HCT116 (cell line): ENCODE data around the gene BST1. TPM values are rescaled to one million over a fixed set of nuclear protein-coding genes. Genes with fewer than 3 reads are reported as not detected.

ENCODE experiments used
- ATAC-seq: fragments of 200-7000 bp; cut with Tn5 transposase; 2 replicates; pipeline ENCODE4 v1.9.1; 2020; ENCODE audit warnings: mild to moderate bottlenecking, moderate library complexity
- BruUV-seq: library from RNA; stranded (reverse); fragments of 400-500 nt; replicated peaks from 2 replicates; lab custom pipeline; 2021; lab: Mats Ljungman, UMichigan
- CTCF ChIA-PET: fragments of 300-600 bp; sonication (Branson Sonifier 250); formaldehyde crosslinking; loops from one replicate; lab custom pipeline; 2021; ENCODE audit warnings: antibody characterized with exemption; lab: Charles Lee
- POLR2A ChIA-PET: fragments of 300-600, 350-600 bp; sonication (Branson Sonifier 250); formaldehyde crosslinking; loops from one replicate; lab custom pipeline; 2021; ENCODE audit warnings: antibody characterized with exemption; lab: Charles Lee
- RAD21 ChIA-PET, 2 experiments: fragments of 300-600 bp; sonication (Branson Sonifier 250); formaldehyde crosslinking; loops; one replicate each; lab custom pipeline; 2023; ENCODE audit warnings: low total read pairs in 2 of 2; ENCODE audit not compliant: uncharacterized antibody in 2 of 2, unreplicated experiment in 2 of 2, low non-redundant PET in 1 of 2; lab: Charles Lee
- DNase-seq: peaks from one replicate; pipeline ENCODE4 v3.0.0-alpha.2; 2010; ENCODE audit warnings: low read depth, low spot score
- H2AFZ ChIP-seq: fragments of 200-600 bp; shearing (Covaris generic), sonication (generic); 2 replicates; pipeline ENCODE4 v1.6.1; 2017; ENCODE audit warnings: low read depth, mixed run types, mixed read lengths, antibody characterized with exemption, low read length; ENCODE audit not compliant: poor library complexity, severe bottlenecking
- H3K27ac ChIP-seq: 2 replicates; pipeline ENCODE4 v1.5.1; 2012; ENCODE audit warnings: low read depth, low read length
- H3K27me3 ChIP-seq: fragments of 200-600 bp; sonication (generic); 2 replicates; pipeline ENCODE4 v1.6.1; 2016; ENCODE audit warnings: mixed run types, low read length, mixed read lengths; ENCODE audit not compliant: insufficient read depth
- H3K36me3 ChIP-seq, 2 experiments: fragments of 200-500 bp in 1 of 2; fragments of 200-600 bp in 1 of 2; sonication (Bioruptor generic) in 1 of 2; sonication (generic) in 1 of 2; 2 replicates each; pipeline versions ENCODE4 v1.5.1 to v1.6.1; 2014 to 2016; ENCODE audit warnings: low read length in 2 of 2, inconsistent platforms in 1 of 2, mixed read lengths in 1 of 2, mixed run types in 1 of 2; ENCODE audit not compliant: insufficient read depth in 2 of 2, control insufficient read depth in 1 of 2
- H3K4me1 ChIP-seq, 2 experiments: fragments of 200-600 bp in 1 of 2; sonication (generic) in 1 of 2; 2 replicates each; pipeline versions ENCODE4 v1.5.1 to v1.6.1; 2012 to 2017; ENCODE audit warnings: low read length in 2 of 2, inconsistent platforms in 1 of 2, mild to moderate bottlenecking in 1 of 2, mixed read lengths in 1 of 2, mixed run types in 1 of 2, moderate library complexity in 1 of 2; ENCODE audit not compliant: insufficient read depth in 2 of 2, control insufficient read depth in 1 of 2
- H3K4me2 ChIP-seq: fragments of 200-600 bp; sonication (generic); 2 replicates; pipeline ENCODE4 v1.6.1; 2017; ENCODE audit warnings: mixed run types, low read length, mixed read lengths
- H3K4me3 ChIP-seq, 2 experiments: fragments of 200-600 bp in 1 of 2; sonication (generic) in 1 of 2; replicated peaks in 1 of 2; 2 replicates each; pipeline ENCODE4 v1.5.1; 2011 to 2016; ENCODE audit warnings: low read length in 2 of 2, control low read depth in 1 of 2, low read depth in 1 of 2, mild to moderate bottlenecking in 1 of 2, mixed read lengths in 1 of 2, mixed run types in 1 of 2
- H3K79me2 ChIP-seq: fragments of 200-600 bp; sonication (generic); 2 replicates; pipeline ENCODE4 v1.6.1; 2017; ENCODE audit warnings: mild to moderate bottlenecking, mixed run types, low read length, moderate library complexity, mixed read lengths; ENCODE audit not compliant: insufficient read depth
- H3K9ac ChIP-seq: fragments of 200-600 bp; sonication (generic); 2 replicates; pipeline ENCODE4 v1.6.1; 2016; ENCODE audit warnings: low read length, mixed read lengths
- H3K9me2 ChIP-seq: fragments of 200-600 bp; sonication (generic), shearing (Covaris generic); 2 replicates; pipeline ENCODE4 v1.6.1; 2017; ENCODE audit warnings: mixed run types, mild to moderate bottlenecking, moderate library complexity; ENCODE audit not compliant: insufficient read depth
- H3K9me3 ChIP-seq, 2 experiments: fragments of 200-500 bp in 1 of 2; fragments of 200-600 bp in 1 of 2; sonication (Bioruptor generic) in 1 of 2; sonication (generic) in 1 of 2; 2 replicates each; pipeline ENCODE4 v1.6.1; 2014 to 2017; ENCODE audit warnings: low read length in 2 of 2, mixed read lengths in 2 of 2, inconsistent platforms in 1 of 2, low read depth in 1 of 2, mild to moderate bottlenecking in 1 of 2, mixed run types in 1 of 2, moderate library complexity in 1 of 2; ENCODE audit not compliant: control insufficient read depth in 1 of 2, insufficient read depth in 1 of 2
- H4K20me1 ChIP-seq: fragments of 200-600 bp; sonication (generic), shearing (Covaris generic); 2 replicates; pipeline ENCODE4 v1.6.1; 2017; ENCODE audit warnings: mixed run types, mild to moderate bottlenecking, moderate library complexity; ENCODE audit not compliant: insufficient read depth
- ATF3 ChIP-seq: IDR thresholded peaks from 2 replicates; pipeline ENCODE4 v1.6.1; 2012
- EGR1 ChIP-seq: IDR thresholded peaks from 2 replicates; pipeline ENCODE4 v1.6.1; 2012; ENCODE audit warnings: low read depth
- ELF1 ChIP-seq: IDR thresholded peaks from 2 replicates; pipeline ENCODE4 v1.6.1; 2012; ENCODE audit warnings: low read depth, borderline replicate concordance
- EZH2phosphoT487 ChIP-seq: fragments of 200-600 bp; IDR thresholded peaks from 2 replicates; pipeline ENCODE4 v1.6.1; 2018; ENCODE audit warnings: antibody characterized with exemption, borderline replicate concordance
- JUND ChIP-seq: IDR thresholded peaks from 2 replicates; pipeline ENCODE4 v1.6.1; 2012
- POLR2A ChIP-seq: IDR thresholded peaks from 2 replicates; pipeline ENCODE4 v1.7.0; 2011; ENCODE audit warnings: borderline replicate concordance; ENCODE audit not compliant: insufficient read depth, insufficient read length; ENCODE audit errors: extremely low read depth
- POLR2AphosphoS5 ChIP-seq: IDR thresholded peaks from 2 replicates; pipeline ENCODE4 v1.6.1; 2011; ENCODE audit warnings: mild to moderate bottlenecking, low read depth, low read length, moderate library complexity
- SP1 ChIP-seq: IDR thresholded peaks from 2 replicates; pipeline ENCODE4 v1.6.1; 2012; ENCODE audit warnings: low read depth
- SRF ChIP-seq: IDR thresholded peaks from 2 replicates; pipeline ENCODE4 v1.6.1; 2012; ENCODE audit warnings: low read depth
- TCF7L2 ChIP-seq: IDR thresholded peaks from 2 replicates; pipeline ENCODE4 v1.7.0; 2011; ENCODE audit warnings: borderline replicate concordance, inconsistent platforms; ENCODE audit not compliant: insufficient read depth, insufficient read length; ENCODE audit errors: extremely low read depth
- YY1 ChIP-seq: IDR thresholded peaks from 2 replicates; pipeline ENCODE4 v1.6.1; 2011; ENCODE audit warnings: low read length, low read depth, moderate library complexity, mild to moderate bottlenecking; ENCODE audit not compliant: insufficient replicate concordance; ENCODE audit errors: extremely low read depth
- ZBTB33 ChIP-seq: IDR thresholded peaks from 2 replicates; pipeline ENCODE4 v1.6.1; 2011; ENCODE audit warnings: mild to moderate bottlenecking, low read length, moderate library complexity; ENCODE audit not compliant: insufficient replicate concordance; ENCODE audit errors: extremely low read depth
- intact Hi-C: fragments of 100-400 bp; cut with micrococcal nuclease; formaldehyde crosslinking; loops from 2 replicates; pipeline ENCODE4 v1.10.0; 2022
- total RNA-seq: library from RNA; stranded (reverse); gene quantifications from one replicate; pipeline ENCODE4 v1.2.1, GENCODE V29; 2021; ENCODE audit not compliant: unreplicated experiment

The BST1 gene
- total RNA-seq, 1 experiment from 2014 or later = 0.44 TPM

DNA sequence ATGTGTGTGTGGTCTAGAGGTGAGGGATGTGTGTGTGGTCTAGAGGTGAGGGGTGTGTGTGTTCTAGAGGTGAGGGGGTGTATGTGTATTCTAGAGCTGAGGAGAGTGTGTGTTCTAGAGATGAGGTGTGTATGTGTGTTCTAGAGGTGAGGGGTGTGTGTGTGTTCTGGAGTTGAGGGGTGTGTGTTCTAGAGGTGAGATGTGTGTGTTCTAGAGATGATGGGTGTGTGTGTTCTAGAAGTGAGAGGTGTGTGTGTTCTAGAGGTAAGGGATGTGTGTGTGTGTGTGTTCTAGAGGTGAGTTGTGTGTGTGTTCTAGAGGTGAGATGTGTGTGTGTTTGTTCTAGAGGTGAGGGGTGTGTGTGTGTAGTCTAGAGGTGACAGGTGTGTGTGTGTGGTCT is 1.3 kb downstream of the BST1 start:
- intact Hi-C loops = no loop called here
- no peaks in the 10 kb centered on the region for H4K20me1 ChIP-seq
- no peaks in the 10 kb centered on the region for H3K9me3 ChIP-seq
- ChIA-PET CTCF (no interaction called here), RAD21 (no interaction called here), POLR2A (no interaction called here)
- H3K4me3 ChIP-seq = no peak overlapping the region
- H3K9me2 ChIP-seq = no peaks in the 10 kb centered on the region
- no TSS peak for BruUV-seq
- no peak overlapping the region for H3K27ac ChIP-seq
- no peaks in the 10 kb centered on the region for H3K27me3 ChIP-seq
- H3K36me3 ChIP-seq = no peaks in the 10 kb centered on the region
- H3K4me2 ChIP-seq = no peak overlapping the region
- H2AFZ ChIP-seq = no peak overlapping the region
- no peaks in the 10 kb centered on the region for H3K4me1 ChIP-seq
- TF ChIP-seq POLR2AphosphoS5 = no peak
- DNase-seq (no peak), ATAC-seq (no peak)
- H3K9ac ChIP-seq = no peak overlapping the region
- no peaks in the 10 kb centered on the region for H3K79me2 ChIP-seq

DNA sequence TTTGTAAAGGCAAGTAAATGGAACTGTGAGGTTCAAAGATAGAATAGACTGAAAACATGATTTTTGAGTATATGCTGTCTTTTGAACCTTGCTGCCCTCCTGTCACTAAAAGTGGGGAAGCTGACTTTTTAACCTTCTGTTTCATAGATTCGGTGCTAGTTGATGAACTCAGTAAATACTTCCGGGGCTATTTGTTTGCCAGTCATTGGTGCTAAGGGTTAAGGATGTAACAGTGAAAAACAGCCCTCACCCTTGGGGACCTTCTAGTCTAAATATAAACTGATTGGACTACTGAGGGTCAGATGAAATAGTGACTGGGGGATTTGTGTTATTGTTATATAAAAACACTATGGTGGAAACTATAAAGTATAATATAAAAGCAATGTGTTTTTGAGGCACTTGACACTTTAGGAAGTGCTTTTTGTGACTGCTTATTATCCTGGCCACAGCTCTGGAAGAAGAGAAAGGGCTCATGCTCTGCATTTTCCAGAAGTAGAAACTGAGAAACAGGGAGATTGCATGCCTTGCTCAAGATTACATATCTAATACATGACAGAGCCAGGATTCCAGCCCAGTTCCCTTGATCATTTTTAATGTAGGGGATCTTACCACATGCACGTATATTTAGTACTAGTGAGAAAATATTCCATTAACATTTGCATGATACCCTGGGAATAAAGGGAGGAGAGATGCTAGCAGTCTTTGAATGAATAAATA is 3.9 kb downstream of the BST1 start:
- no peaks in the 10 kb centered on the region for H3K9me3 ChIP-seq
- H3K9me2 ChIP-seq = no peaks in the 10 kb centered on the region
- DNase-seq (no peak), ATAC-seq (no peak)
- intact Hi-C loops = no loop called here
- RAD21 ChIA-PET = no interaction called here
- H3K4me3 ChIP-seq = no peak overlapping the region
- H3K9ac ChIP-seq = no peak overlapping the region
- H3K27ac ChIP-seq = no peak overlapping the region
- H2AFZ ChIP-seq = no peak overlapping the region
- POLR2A ChIA-PET = no interaction called here
- H3K36me3 ChIP-seq = no peaks in the 10 kb centered on the region
- CTCF ChIA-PET = no interaction called here
- BruUV-seq = no TSS peak
- TF ChIP-seq SRF = no peak
- no peak for TF ChIP-seq YY1
- TF ChIP-seq SP1 = no peak
- no peak for TF ChIP-seq ELF1
- no peak for TF ChIP-seq POLR2A
- TF ChIP-seq TCF7L2 = no peak
- TF ChIP-seq EZH2phosphoT487 = no peak
- no peak for TF ChIP-seq EGR1
- no peak for TF ChIP-seq ATF3
- TF ChIP-seq ZBTB33 = no peak
- no peak for TF ChIP-seq JUND
- H3K79me2 ChIP-seq = no peaks in the 10 kb centered on the region
- H3K27me3 ChIP-seq = no peaks in the 10 kb centered on the region
- H4K20me1 ChIP-seq = no peaks in the 10 kb centered on the region
- H3K4me1 ChIP-seq = no peaks in the 10 kb centered on the region
- no peak overlapping the region for H3K4me2 ChIP-seq
